GM19397 (cell line): ENCODE data around the gene HUS1B.
"Not testable (repeated sequence)": the region's sequence is repeated elsewhere in the genome, so short reads cannot be mapped to it uniquely, and the experiment has no call there.

Source experiments
- ATAC-seq: cut with Tn5 transposase; IDR thresholded peaks from one replicate; pipeline ENCODE4 v1.9.1; 2021; ENCODE audit warnings: mild to moderate bottlenecking, moderate library complexity; ENCODE audit not compliant: unreplicated experiment

HUS1B gene

GRCh38 chr6:656460-657252, at the start of gene HUS1B:
TSS of gene HUS1B (minus strand) at chr6:657100. CDS start at chr6:656944, 156 bp downstream.
- no peak for ATAC-seq

- ATAC-seq, result no peak
Observed at GRCh38 chr6:706146-706545, 49.2 kb upstream of the HUS1B start.

- ATAC-seq, result no peak
Observed at GRCh38 chr6:705047-705446, 48.1 kb upstream of the HUS1B start.

- ATAC-seq, result no peak
Observed at GRCh38 chr6:704046-704445, 47.1 kb upstream of the HUS1B start.

- no peak for ATAC-seq
Observed at GRCh38 chr6:703552-703951, 46.7 kb upstream of the HUS1B start.

GRCh38 chr6:701700-702479, 45.0 kb upstream of the HUS1B start:
- no peak for ATAC-seq

GRCh38 chr6:701215-701614, 44.3 kb upstream of the HUS1B start:
- no peak for ATAC-seq

- ATAC-seq, result no peak
Observed at GRCh38 chr6:700490-700889, 43.6 kb upstream of the HUS1B start.

GRCh38 chr6:699319-699718, 42.4 kb upstream of the HUS1B start:
- ATAC-seq, result no peak

- ATAC-seq, result not testable (repeated sequence)
Observed at GRCh38 chr6:694431-695126, 37.7 kb upstream of the HUS1B start.

GRCh38 chr6:693723-694009, 36.8 kb upstream of the HUS1B start:
- ATAC-seq, result no peak

- peak; percentile 90 for ATAC-seq
Observed at GRCh38 chr6:692858-693722, 36.2 kb upstream of the HUS1B start, which contains the start of gene EXOC2. TSS of gene EXOC2 (minus strand) at chr6:693139. CDS start at chr6:637818, 55,321 bp downstream.

GRCh38 chr6:692356-692851, 35.5 kb upstream of the HUS1B start:
- ATAC-seq, result peak; percentile 72

GRCh38 chr6:689223-689622, 32.3 kb upstream of the HUS1B start:
- ATAC-seq, result no peak

GRCh38 chr6:686497-686896, 29.6 kb upstream of the HUS1B start:
- ATAC-seq, result no peak

- ATAC-seq, result peak; percentile 74
Observed at GRCh38 chr6:684831-685636, 28.1 kb upstream of the HUS1B start.

- no peak for ATAC-seq
Observed at GRCh38 chr6:683742-684440, 27.0 kb upstream of the HUS1B start.

GRCh38 chr6:680666-681340, 23.9 kb upstream of the HUS1B start:
- no peak for ATAC-seq

GRCh38 chr6:680251-680650, 23.4 kb upstream of the HUS1B start:
- no peak for ATAC-seq
